ENCODE measurements around the gene RAD9A.
A peak's percentile ranks its signal among the peaks of the same experiment; 100 is the strongest.

Gene RAD9A

GRCh38 chr11:67391304-67392182 lies at the start of gene RAD9A:
TSS of gene RAD9A (plus strand) at chr11:67391986. CDS start at chr11:67392045, 59 bp downstream.
- peak; percentile 92 for DNase-seq (ENCODE audit: low spot score)

GRCh38 chr11:67344264-67344663 lies 47.5 kb upstream of the RAD9A start:
- no peak for DNase-seq (ENCODE audit: low spot score)

DNA sequence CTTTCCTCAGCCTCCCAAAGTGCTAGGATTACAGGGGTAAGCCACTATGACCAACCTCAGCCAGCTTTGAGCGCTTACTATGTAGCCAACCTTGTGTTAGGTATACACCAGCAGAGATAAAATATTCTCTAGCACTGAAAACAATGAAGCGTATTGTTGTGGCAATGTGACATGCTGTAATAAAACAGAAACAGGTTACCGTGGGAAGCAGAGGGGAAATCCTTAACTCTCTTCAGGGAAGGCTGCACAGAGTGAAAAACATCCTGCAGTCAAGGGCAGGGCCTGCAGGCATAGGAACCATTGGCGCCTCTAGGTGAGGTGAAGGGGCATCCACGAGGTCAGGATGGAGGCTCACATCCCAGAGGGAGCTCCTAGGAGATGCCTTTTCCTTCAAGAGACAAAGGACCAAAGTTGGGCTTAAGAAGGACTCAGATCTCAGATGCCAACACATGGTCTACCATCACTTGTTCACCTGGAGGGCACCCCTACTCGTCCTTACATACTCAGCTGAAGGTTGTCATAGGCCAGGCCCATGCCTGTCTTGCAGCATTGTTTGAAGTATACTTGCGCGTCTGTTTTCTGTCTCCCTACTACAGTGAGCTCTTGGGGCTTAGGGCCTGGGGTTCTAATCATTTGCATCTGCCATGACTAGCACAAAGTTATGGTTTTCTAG lies 46.4 kb upstream of the RAD9A start:
- DNase-seq (ENCODE audit: low spot score), result no peak

GRCh38 chr11:67345920-67346819 lies 45.6 kb upstream of the RAD9A start:
- no peak for DNase-seq (ENCODE audit: low spot score)

DNA sequence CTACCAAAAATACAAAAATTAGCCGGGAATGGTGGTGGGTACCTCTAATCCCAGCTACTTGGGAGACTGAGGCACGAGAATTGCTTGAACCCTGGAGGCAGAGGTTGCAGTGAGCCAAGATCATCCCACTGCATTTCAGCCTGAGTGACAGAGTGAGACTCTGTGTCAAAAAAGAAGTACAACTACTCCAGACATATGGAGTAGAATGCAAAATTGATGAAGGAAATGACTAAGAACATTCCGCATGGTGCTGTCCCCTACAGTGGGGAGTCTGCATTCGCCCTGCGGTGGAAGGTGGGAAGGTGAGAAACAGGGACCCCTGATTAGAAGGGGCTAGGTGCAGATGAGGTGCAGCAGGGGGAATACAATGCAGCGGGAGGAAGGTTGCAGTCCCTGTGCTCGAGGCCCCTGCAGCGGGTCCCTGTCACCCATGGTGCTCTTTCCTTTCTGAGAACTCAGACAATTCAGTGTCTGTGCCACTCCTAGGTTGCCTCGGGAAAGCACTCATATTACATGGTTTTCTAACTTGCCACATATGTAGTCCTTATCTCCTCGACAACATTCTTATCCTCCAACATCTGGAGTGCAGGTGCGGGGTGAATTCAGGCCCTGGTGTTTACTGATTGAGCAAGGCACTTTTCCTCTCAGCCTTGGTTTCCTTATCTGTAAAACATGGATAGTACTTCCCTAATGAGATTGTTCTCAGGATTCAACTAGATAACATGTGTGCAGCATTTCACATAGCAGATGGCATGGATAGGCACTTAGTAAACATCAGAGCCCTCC lies 43.6 kb upstream of the RAD9A start:
- no peak for DNase-seq (ENCODE audit: low spot score)

DNA sequence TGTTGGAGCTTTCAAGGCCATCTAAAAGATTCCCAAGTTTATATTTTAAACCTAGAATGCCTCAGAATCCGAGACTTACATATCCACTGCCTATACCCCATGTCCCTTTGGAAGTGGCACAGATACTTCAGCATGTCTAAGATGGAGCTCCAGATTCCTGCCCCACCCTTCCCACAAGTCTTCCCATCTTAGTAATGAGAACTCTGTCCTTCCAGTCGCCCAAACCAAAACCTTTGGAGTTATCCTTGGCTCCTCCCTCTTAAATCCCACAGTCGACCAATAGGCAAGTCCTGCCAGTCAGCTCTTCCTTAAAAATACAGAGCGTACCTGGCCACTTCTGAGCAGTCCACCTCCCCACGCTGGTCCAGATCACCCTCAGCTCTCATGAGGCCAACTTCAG lies 42.8 kb upstream of the RAD9A start:
- no peak for DNase-seq (ENCODE audit: low spot score)

DNA sequence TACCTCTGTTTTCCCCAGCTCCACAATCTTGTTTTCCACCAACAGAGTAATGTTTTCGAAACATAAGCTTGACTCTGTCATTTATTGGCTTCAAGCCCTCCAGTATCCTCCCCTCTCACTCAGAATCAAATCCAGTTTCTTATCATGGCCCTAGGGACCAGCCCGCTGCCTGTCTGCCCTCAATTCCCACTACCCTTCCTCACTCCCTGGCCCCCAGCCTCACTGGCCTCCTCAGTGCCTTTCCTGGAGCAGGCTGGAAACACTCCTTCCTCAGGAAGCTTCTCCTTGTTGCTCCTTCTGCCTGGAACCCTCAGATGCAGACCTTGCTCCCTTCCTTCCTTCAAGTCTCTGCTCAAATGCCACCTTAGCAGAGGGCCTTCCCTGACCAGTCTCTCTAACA lies 42.3 kb upstream of the RAD9A start:
- DNase-seq (ENCODE audit: low spot score), result no peak

DNA sequence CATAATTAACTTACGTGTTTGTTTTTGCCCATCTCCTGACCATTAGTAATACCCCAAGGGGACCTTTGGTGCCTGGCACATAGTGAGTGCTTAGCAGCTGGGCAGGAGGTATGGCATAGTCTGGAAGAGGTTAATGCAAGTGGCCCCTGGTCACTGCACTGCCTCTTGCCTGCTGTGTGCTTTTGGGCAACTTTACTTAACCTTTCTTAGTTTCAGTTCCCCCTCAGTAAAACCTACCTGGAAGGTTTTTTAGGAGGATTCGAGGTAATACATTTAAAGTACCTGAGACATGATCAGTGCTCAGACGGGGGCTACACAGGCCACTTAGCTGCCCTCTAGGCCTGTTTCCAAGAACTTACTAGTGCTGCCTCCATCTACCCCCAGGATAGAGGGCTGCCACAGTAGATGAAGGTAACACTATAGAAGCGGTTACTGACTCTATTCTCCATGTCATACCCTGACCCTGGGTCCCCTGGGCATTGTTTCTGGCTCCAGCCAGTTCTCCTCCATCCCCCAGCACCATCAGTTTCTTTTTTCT lies 41.8 kb upstream of the RAD9A start:
- DNase-seq (ENCODE audit: low spot score), result no peak

GRCh38 chr11:67351275-67352005 lies 40.3 kb upstream of the RAD9A start:
- DNase-seq (ENCODE audit: low spot score), result peak; percentile 59

GRCh38 chr11:67352546-67353316 lies 39.1 kb upstream of the RAD9A start:
- DNase-seq (ENCODE audit: low spot score), result no peak

- DNase-seq (ENCODE audit: low spot score), result peak; percentile 96
These were observed 38.3 kb upstream of the RAD9A start, which contains the start of gene POLD4 for GRCh38 chr11:67353317-67354074. TSS of gene POLD4 (minus strand) at chr11:67353546. CDS start at chr11:67353399, 147 bp downstream.

DNA sequence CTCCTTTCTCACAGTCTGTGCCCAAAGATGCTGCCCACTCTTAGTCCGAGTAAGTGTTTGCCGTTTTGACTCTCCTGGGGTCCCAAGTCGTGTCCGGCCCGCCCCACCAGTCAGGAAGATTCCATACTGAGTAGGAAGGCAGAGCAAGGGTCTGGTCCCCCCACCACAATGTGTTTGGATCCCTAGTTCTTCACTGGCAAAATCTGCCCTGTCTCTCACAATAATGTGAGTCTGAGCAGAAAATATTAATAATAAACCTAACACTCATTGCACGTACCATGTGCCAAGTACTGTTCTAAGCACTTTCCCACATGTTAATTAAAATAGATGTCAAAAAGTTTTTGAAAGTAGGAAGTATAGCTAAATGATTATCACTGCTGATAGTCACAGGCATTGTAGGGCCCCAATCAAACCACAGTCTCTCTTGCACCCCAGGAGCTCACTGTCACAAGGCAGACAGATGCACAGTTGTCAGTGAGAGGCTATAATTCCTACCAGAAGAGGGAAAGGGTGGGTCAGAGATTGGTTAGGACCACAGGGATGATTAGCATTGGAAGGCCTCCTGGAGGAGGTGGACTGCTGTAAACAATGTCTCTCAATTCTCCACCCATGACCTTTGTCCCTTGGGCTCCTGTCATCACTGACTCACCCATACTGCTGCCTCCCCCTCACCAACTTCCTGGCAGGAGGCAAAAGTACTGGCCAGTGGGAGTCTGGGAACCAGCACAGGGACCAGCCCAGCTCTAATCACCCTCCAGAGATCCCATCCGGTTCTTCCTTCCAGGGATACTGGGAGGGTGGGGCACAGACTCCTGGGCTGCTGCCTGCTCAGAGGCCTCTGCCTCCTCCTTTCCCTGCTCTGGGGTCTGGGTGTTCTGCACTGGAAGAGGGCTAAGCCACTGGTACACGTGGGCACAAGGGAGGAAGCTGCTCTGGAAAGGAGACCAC lies 37.4 kb upstream of the RAD9A start:
- no peak for DNase-seq (ENCODE audit: low spot score)

DNA sequence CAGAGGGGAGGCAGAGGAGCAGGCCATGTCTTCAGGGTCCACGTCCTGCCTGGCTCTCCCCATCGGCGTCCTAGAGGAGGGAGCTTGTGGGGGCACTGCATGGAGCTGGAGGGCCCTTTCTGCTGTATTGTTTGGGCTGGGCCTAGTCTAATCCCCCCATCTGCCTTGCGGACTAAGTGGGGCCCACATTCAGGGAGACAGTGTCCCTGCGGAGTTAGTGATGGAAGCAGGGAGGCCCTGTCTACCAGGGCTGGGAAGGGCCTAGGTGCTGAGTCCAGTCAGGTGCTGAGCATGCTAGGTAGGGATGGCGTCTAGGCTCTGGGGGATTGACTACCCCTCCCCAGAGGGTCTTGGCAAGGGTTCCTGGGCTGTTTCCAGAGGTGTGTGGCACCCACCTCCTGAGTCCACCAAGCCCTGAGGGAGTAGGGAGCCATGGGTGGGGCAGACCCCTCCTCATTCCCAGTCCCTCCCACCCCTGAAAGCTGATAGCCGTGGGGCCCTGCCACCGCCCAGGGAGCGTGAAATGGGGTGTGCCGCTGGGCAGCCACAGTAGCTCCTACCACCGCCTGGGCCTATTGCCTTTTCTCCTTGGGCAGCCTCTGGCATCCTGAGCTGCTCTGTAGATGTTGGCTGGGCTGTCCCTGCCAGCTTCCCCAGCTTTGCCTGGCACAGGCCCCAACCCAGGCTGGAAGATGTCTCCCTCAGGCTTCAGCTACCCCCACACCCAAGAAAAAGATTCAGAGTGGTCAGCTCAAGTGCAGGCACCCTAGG lies 36.6 kb upstream of the RAD9A start:
- DNase-seq (ENCODE audit: low spot score), result no peak

GRCh38 chr11:67355794-67356386 lies 35.9 kb upstream of the RAD9A start:
- DNase-seq (ENCODE audit: low spot score), result no peak

DNA sequence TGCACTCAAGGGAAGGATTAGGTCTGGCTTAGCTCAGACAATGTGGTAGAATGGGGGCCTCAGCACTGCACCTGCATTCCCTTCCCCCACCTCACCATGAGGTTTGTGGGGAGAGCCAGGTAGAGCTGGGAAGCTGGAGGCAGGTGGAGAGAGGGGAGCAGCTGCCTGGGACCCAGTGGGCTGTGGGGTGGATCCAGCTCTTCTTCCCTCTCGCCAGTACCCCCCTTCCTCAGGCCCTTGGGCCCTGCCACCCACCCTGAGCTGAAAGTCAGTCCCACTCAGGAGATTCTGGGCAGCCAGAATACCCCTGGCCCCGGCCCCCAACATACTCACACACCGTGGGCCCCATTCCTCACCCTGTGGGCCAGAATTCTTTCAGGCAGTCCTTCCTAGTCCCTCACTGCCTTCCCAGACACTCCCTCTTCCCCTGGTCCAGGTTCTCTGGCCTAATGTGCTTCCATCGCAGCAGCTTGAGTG lies 35.4 kb upstream of the RAD9A start:
- no peak for DNase-seq (ENCODE audit: low spot score)

DNA sequence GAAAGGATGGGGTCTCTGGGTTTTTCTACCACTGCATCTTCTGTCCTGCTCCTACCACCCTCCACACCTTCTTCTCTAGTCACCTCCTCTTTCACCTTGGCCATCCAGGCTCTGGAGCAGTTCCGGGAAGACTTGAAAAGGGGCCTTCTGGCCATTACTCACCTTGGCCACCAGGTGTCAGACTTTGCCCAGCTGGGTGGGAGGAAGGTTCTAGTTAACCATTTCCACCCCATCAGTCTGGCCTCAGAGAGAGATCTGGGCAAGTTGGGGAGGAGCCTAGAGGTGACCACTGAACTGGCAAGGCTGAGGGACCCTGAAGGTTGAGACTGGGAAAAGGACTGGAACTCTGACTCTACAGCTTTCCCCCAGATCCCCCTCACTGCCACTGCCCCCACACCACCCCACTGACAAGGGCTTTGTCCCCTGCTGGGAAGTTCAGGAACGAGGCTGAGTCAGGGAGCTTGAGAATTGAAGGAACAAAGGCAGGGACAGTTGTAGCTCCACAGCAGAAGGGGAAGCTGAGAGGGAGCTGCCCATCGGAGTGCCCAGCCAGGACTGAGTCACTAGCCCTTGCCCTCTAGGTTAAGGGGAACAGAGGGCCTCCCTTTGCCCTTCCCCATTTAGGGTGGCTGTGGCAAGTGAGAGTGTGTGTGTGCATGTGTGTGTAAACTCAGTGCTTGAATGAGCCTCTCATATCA lies 34.8 kb upstream of the RAD9A start:
- no peak for DNase-seq (ENCODE audit: low spot score)

Data from globus pallidus (tissue), 1 donor.